ENCODE results near the gene CSF1R. TPM values are rescaled to one million over a fixed set of nuclear protein-coding genes. Genes with fewer than 3 reads are reported as not detected.

The CSF1R gene
- polyA plus RNA-seq, 2 of the 4 experiments (the other 2 are of a cell fraction): 0.06 TPM; not detected in 1

DNA sequence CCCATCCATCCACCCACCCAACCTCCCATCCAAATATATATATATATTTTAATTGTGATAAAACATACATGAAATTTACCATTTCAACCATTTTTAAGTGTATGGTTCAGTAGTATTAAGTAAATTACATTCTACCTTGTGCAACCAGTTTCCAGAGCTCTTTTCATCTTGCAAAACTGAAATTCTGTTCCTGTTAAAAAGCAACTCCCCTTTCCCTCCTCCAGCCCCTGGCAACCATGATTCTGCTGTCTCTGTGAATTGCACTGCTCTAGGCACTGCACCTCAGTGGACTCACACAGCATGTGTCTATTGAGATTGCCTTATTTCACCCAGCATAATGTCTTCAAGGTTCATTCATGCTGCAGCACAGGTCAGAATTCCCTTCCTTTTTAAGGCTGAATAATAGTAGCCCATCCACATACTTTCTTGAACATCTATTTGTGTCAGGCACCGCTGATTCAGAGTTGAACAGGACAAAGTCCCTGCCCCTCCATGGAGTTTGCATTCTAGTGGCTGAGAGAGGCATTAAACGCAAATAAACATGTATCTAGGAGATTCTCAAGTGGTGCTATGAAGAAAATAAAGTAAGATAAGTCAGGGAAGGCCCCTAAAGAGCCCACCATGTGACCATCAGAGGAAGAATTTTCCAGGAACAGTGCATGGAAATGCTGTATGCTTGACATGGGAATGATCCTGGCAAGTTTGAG lies 24.0 kb downstream of the CSF1R start:
- DNase-seq (ENCODE audit: low read depth in 1 of 2, low spot score in 1 of 2) (no peak), ATAC-seq (no peak)
- WGBS (ENCODE audit: missing lambda C conversion rate): 53% methylated on average over 2 of the region's 2 CpGs

DNA sequence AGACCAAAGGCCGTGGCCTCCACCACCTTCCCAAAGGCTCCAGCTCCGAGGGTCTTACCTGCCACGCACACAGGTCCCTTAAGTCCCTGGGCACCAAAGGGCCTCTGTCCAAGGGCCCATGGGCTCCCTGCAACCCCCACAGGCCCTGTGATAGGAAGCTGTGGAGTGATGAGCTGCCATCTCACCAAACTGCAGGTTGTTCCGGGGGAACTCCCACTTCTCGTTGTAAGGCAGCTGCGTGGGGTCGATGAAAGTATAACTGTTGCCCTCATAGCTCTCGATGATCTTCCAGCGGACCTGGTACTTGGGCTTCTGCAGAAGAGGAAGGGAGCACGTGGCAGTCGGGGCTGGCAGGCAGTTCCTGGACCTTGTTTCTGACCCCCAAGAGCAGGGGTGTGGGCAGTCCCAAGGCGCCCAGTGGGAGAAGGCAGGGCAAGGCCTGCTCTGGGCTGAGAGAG lies 24.8 kb downstream of the CSF1R start:
- POLR2A ChIA-PET: no interaction called here
- FAIRE-seq: no peak

More for the DNA sequence above, 24.0 kb downstream of the CSF1R start:
- FAIRE-seq: no peak
- H3K4me1 ChIP-seq: 0 out of 3 replicates have a peak, but pooled peaks cover 4% of the 10 kb centered on the region
- no peak for TF ChIP-seq MAZ (IDR thresholded peaks at IDR 0.05; ENCODE audit: borderline replicate concordance, low read depth, low read length)
- TF ChIP-seq FOXS1 (CRISPR knock-in tag; IDR thresholded peaks at IDR 0.05): no peak
- ChIA-PET POLR2A (no interaction called here), CTCF (interaction anchor here (0.6 to 0.7 kb wide), 2 partner anchors 156 to 295 kb away, joined by 3 read pairs; no protein-coding TSS in a partner anchor)
- H3K27ac ChIP-seq: no peak overlapping the region
- no peaks in the 10 kb centered on the region for H3K9me3 ChIP-seq
- H3K4me2 ChIP-seq: no peak overlapping the region
- H3K4me3 ChIP-seq: no peak overlapping the region

GRCh38 chr5:150060471-150060870 lies 25.9 kb downstream of the CSF1R start:
- H3K4me1 ChIP-seq: 0 out of 3 replicates have a peak, but pooled peaks cover 2% of the 10 kb centered on the region
- no peak for TF ChIP-seq HMGXB4 (CRISPR knock-in tag; IDR thresholded peaks at IDR 0.05; ENCODE audit: borderline replicate concordance)
- TF ChIP-seq CHD4 (IDR thresholded peaks at IDR 0.05; ENCODE audit: borderline replicate concordance): no peak
- TF ChIP-seq CBX8 (IDR thresholded peaks at IDR 0.05): no peak
- no peak for TF ChIP-seq BHLHE40 (IDR thresholded peaks at IDR 0.05; ENCODE audit: low read depth, low read length)
- TF ChIP-seq, protein P1, sequence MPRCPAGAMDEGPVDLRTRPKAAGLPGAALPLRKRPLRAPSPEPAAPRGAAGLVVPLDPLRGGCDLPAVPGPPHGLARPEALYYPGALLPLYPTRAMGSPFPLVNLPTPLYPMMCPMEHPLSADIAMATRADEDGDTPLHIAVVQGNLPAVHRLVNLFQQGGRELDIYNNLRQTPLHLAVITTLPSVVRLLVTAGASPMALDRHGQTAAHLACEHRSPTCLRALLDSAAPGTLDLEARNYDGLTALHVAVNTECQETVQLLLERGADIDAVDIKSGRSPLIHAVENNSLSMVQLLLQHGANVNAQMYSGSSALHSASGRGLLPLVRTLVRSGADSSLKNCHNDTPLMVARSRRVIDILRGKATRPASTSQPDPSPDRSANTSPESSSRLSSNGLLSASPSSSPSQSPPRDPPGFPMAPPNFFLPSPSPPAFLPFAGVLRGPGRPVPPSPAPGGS (IDR thresholded peaks at IDR 0.05): no peak
- no peak for TF ChIP-seq SMC3 (IDR thresholded peaks at IDR 0.05)
- TF ChIP-seq KDM5A (IDR thresholded peaks at IDR 0.05): no peak
- TF ChIP-seq KDM1A (IDR thresholded peaks at IDR 0.05; ENCODE audit: low read depth): no peak
- TF ChIP-seq REST (IDR thresholded peaks at IDR 0.05): no peak
- no peak for TF ChIP-seq CHD2 (IDR thresholded peaks at IDR 0.05; ENCODE audit: low read length, partially characterized antibody)
- TF ChIP-seq SREBF2 (IDR thresholded peaks at IDR 0.05): no peak
- TF ChIP-seq HES2 (IDR thresholded peaks at IDR 0.05): no peak
- no peak for TF ChIP-seq RCOR1 (IDR thresholded peaks at IDR 0.05; ENCODE audit: low read depth, low read length)
- TF ChIP-seq ELK1 (IDR thresholded peaks at IDR 0.05; ENCODE audit: low read depth, low read length): no peak
- no peak for TF ChIP-seq HOXA7 (CRISPR knock-in tag; IDR thresholded peaks at IDR 0.05)
- TF ChIP-seq MAFK (IDR thresholded peaks at IDR 0.05; ENCODE audit: partially characterized antibody): no peak
- 65% methylated on average over 7 of the region's 7 CpGs for WGBS (ENCODE audit: missing lambda C conversion rate)
- no peak overlapping the region for H3K4me3 ChIP-seq
- DNase-seq (ENCODE audit: low read depth in 1 of 2, low spot score in 1 of 2): no peak
- ChIA-PET POLR2A (interaction anchor here (0.8 kb wide), 1 partner anchor 24 kb away, joined by 4 read pairs; no protein-coding TSS in a partner anchor), CTCF (interaction anchor here (0.9 to 2.0 kb wide), 2 partner anchors 61 to 70 kb away, joined by 4 to 7 read pairs; no protein-coding TSS in a partner anchor)
- no peak overlapping the region for H3K4me2 ChIP-seq
- no peaks in the 10 kb centered on the region for H3K9me3 ChIP-seq
- no peak overlapping the region for H3K27ac ChIP-seq
- no peak for ATAC-seq
- FAIRE-seq: no peak

More for the DNA sequence above, 24.8 kb downstream of the CSF1R start:
- 89% methylated on average over 10 of the region's 12 CpGs for WGBS (ENCODE audit: missing lambda C conversion rate)
- CTCF ChIA-PET: interaction anchor here (0.6 to 0.9 kb wide), 2 partner anchors 40 to 157 kb away, joined by 3 read pairs; no protein-coding TSS in a partner anchor
- H3K4me1 ChIP-seq: 0 out of 3 replicates have a peak, but pooled peaks cover 4% of the 10 kb centered on the region
- DNase-seq (ENCODE audit: low read depth in 1 of 2, low spot score in 1 of 2) (no peak), ATAC-seq (no peak)
- H3K4me3 ChIP-seq: no peak overlapping the region
- no peaks in the 10 kb centered on the region for H3K9me3 ChIP-seq
- no peak overlapping the region for H3K27ac ChIP-seq
- TF ChIP-seq MAZ (IDR thresholded peaks at IDR 0.05; ENCODE audit: borderline replicate concordance, low read depth, low read length) (no peak), EHF (CRISPR knock-in tag; IDR thresholded peaks at IDR 0.05) (no peak), TFCP2L1 (CRISPR knock-in tag; IDR thresholded peaks at IDR 0.05) (no peak), POLR2A (IDR thresholded peaks at IDR 0.05; ENCODE audit: low read length) (no peak), HDAC2 (IDR thresholded peaks at IDR 0.05) (no peak), ELK1 (IDR thresholded peaks at IDR 0.05; ENCODE audit: low read depth, low read length) (no peak), HOXB13 (CRISPR knock-in tag; IDR thresholded peaks at IDR 0.05; ENCODE audit: low read depth) (no peak)
- no peak overlapping the region for H3K4me2 ChIP-seq

All from A549 (cell line).